GM23338 (cell line): ENCODE measurements around the gene TMEM154.

Experiments
- EZH2 ChIP-seq: fragments of 200-600 bp; sonication (generic); IDR thresholded peaks from one replicate; pipeline ENCODE4 v1.8.0; 2017; ENCODE audit warnings: antibody characterized with exemption, mild to moderate bottlenecking, low read depth; ENCODE audit not compliant: unreplicated experiment
- EZH2phosphoT487 ChIP-seq: fragments of 200-600 bp; sonication (generic); IDR thresholded peaks from one replicate; pipeline ENCODE4 v1.8.1; 2018; ENCODE audit warnings: antibody characterized with exemption; ENCODE audit not compliant: unreplicated experiment
- POLR2AphosphoS5 ChIP-seq: IDR thresholded peaks from 2 replicates; pipeline ENCODE4 v1.6.1; 2016; ENCODE audit warnings: antibody characterized with exemption, low read depth
- TF ChIP-seq, protein P1 (sequence below), 2 experiments: fragments of 200-600 bp in 1 of 2; sonication (generic) in 1 of 2; conservative IDR thresholded peaks; 2 replicates each; pipeline versions ENCODE4 v1.5.1 to v1.6.1; 2016 to 2017; ENCODE audit warnings: antibody characterized with exemption in 2 of 2, low read depth in 2 of 2, mild to moderate bottlenecking in 2 of 2, moderate library complexity in 1 of 2
- TF ChIP-seq, protein P2 (sequence below): IDR thresholded peaks from one replicate; pipeline ENCODE4 v1.6.1; 2018; ENCODE audit warnings: antibody characterized with exemption; ENCODE audit not compliant: unreplicated experiment

DNA sequence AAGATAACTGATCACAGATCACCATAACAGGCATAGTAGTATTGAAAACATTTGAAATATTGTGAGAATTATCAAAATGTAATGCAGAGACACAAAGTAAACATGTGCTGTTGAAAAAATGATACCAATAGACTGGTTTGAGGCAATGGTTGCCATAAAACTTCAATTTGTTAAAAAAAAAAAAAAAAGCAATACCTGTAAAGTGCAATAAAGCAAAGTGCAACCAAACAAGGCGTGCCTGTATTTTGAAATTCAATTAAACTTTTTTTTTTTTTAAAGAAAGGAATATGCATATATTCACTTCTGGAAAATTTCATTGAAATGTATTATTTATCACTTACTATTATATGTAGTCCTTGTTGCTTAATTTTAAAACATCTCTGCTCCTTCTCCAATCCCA is 27.7 kb downstream of the TMEM154 start:
- TF ChIP-seq, protein P1, sequence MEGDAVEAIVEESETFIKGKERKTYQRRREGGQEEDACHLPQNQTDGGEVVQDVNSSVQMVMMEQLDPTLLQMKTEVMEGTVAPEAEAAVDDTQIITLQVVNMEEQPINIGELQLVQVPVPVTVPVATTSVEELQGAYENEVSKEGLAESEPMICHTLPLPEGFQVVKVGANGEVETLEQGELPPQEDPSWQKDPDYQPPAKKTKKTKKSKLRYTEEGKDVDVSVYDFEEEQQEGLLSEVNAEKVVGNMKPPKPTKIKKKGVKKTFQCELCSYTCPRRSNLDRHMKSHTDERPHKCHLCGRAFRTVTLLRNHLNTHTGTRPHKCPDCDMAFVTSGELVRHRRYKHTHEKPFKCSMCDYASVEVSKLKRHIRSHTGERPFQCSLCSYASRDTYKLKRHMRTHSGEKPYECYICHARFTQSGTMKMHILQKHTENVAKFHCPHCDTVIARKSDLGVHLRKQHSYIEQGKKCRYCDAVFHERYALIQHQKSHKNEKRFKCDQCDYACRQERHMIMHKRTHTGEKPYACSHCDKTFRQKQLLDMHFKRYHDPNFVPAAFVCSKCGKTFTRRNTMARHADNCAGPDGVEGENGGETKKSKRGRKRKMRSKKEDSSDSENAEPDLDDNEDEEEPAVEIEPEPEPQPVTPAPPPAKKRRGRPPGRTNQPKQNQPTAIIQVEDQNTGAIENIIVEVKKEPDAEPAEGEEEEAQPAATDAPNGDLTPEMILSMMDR (conservative IDR thresholded peaks at IDR 0.05; ENCODE audit: low read depth in 2 of 2) = no peak
- TF ChIP-seq EZH2phosphoT487 (no peak), EZH2 (no peak), POLR2AphosphoS5 (no peak)
- TF ChIP-seq, protein P2, sequence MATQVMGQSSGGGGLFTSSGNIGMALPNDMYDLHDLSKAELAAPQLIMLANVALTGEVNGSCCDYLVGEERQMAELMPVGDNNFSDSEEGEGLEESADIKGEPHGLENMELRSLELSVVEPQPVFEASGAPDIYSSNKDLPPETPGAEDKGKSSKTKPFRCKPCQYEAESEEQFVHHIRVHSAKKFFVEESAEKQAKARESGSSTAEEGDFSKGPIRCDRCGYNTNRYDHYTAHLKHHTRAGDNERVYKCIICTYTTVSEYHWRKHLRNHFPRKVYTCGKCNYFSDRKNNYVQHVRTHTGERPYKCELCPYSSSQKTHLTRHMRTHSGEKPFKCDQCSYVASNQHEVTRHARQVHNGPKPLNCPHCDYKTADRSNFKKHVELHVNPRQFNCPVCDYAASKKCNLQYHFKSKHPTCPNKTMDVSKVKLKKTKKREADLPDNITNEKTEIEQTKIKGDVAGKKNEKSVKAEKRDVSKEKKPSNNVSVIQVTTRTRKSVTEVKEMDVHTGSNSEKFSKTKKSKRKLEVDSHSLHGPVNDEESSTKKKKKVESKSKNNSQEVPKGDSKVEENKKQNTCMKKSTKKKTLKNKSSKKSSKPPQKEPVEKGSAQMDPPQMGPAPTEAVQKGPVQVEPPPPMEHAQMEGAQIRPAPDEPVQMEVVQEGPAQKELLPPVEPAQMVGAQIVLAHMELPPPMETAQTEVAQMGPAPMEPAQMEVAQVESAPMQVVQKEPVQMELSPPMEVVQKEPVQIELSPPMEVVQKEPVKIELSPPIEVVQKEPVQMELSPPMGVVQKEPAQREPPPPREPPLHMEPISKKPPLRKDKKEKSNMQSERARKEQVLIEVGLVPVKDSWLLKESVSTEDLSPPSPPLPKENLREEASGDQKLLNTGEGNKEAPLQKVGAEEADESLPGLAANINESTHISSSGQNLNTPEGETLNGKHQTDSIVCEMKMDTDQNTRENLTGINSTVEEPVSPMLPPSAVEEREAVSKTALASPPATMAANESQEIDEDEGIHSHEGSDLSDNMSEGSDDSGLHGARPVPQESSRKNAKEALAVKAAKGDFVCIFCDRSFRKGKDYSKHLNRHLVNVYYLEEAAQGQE = no peak
